ENCODE data around the gene EPS8.
A peak's percentile ranks its signal among the peaks of the same experiment; 100 is the strongest.
"Not testable (repeated sequence)": the region's sequence is repeated elsewhere in the genome, so short reads cannot be mapped to it uniquely, and the experiment has no call there.

EPS8 gene

DNA sequence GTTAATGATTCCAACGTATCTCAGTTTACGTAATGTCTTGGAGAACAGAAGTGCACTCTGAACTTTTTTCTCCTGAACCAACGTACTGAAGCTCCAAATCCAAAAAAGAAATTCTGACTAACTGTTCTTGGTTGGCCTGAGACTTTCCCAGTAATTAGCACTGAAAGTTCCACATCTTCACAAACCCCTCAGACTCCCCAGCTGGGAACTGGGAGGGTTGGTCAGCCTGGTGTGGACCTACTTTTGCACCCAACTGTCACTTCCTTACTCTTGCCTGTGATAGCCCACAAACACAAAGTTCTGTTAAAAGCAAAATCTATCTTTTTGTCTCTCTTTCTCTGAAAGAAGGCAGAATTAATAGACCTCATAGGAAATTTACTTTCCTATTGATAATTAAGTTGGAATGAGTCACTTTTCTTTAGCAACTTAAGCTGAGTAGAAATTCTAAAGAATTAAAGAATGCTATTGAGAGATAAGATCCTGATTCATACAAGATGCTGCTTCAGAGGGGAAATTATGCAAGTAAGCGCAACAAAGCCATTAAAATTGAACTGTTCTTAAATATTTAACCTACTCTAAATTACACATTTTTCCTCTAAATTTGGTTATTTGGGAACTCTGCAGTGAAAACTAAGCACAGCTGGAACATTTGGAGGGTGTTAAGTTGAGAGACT, 155.0 kb downstream of the EPS8 start:
- in situ Hi-C loops (cut with HindIII; ENCODE audit: low pct_ligation_motif_present, low pct_unique_long_range_greater_than_20kb, low sequenced_read_pairs), result no loop called here
- no peak for DNase-seq

DNA sequence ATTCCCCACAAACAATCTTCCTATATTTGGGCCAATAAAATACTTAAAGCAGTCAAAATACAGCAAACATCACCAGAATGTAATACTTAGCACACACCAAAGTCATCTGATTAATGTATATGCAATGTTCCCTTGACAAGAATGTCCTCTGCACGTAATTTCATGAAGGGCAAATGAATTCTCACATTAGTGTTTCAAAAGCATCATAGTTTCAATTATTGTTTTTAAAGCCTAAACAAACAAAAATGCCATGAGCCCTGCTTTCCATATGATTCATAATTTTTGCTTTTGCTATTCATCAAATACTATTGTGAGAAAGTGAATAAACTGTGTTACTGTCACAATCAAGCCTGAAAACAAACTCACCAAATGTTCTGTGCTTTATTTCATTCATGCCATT, 156.0 kb downstream of the EPS8 start:
- no peak for DNase-seq
- in situ Hi-C loops (cut with HindIII; ENCODE audit: low pct_ligation_motif_present, low pct_unique_long_range_greater_than_20kb, low sequenced_read_pairs), result no loop called here

DNA sequence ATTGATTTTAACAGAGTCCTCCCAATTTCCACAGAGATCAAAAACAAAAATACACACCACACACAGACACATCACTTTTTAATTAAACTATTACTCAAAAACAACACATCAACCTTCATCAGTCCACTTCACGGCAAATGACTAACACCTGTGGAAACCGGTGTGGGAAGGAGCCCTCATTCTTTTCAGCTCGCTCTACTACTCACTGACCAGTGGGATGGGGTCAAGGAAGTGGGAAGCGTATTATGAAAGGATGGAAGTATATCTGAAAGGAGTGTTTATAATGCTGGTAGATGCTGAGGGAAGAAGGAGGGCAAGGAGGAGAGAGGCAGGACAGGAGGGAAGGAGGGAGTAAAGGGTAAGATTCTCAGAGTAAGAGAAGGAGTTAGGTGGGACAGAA, 156.5 kb downstream of the EPS8 start:
- in situ Hi-C loops (cut with HindIII; ENCODE audit: low pct_ligation_motif_present, low pct_unique_long_range_greater_than_20kb, low sequenced_read_pairs), result no loop called here

DNA sequence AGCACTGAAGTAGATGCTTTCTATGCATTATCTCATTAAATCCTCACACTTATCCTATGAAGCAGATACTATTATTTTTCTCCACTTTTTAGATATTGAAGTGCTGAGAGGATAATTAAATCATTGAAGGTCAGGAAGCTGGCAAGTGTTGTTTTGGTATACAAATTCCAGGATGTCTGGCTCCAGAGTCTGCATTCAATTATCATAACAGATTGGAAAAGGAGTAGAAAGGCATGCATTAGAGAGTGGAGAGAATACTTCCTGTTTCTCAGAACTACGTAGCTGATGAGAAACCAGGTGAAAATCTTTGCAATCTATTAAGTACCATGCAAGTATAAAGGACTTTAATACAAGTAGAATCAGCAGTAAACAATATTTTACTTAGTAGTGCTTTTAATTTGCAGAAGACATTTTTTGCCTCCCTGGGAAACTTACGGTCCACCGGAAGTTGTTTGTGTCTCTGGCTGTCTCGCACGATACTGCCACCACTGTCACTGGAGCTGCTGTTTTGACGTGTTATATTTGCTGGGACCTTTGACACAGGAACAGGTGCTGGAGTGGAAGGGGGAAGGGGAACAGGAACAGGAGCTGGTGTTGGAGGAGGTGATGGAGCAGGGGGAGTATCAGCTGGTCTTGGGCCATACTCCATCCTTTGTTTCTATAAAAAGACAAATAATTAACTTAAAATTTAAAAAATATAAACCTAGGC, 158.0 kb downstream of the EPS8 start:
- in situ Hi-C loops (cut with HindIII; ENCODE audit: low pct_ligation_motif_present, low pct_unique_long_range_greater_than_20kb, low sequenced_read_pairs), result no loop called here
- no peak for DNase-seq

More for the DNA sequence above, 156.5 kb downstream of the EPS8 start:
- no peak for DNase-seq

DNA sequence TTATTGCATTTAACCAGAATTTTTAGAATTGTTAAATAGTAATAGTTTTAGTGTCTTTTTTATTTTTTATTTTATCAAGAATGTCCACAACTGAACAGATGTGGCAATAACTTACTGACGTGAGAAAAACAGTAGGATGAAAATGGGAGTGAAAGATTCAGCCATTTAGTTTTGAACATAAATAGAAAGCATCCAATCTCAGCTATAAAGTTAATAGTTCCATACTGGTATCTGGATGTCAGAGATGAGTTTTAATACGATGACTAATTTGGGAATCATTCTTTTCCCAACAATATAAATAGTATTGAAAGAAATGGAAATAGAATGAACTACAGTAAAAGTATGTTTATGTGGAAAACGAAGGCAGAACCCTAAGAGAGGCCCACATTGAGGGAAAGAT, 159.4 kb downstream of the EPS8 start:
- in situ Hi-C loops (cut with HindIII; ENCODE audit: low pct_ligation_motif_present, low pct_unique_long_range_greater_than_20kb, low sequenced_read_pairs), result no loop called here
- peak; percentile 12 for DNase-seq

DNA sequence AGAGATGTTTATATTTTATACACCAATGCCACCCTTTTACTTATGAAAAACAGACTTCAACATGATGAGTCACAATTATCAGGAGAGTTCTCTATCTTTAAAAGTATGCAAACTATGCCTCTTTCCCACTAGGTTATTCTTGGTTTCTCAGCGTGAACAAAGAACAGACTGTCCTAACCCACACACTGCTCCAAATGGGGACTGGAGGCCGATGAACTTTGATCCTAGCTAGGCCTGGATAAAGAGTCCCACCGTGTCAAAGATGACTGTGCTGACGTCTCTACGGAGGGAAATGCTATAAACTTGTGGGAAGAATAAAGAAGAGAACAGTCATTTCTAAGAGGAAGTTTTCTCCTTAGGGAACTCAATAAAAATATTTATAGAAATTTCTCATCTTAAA, 160.1 kb downstream of the EPS8 start:
- in situ Hi-C loops (cut with HindIII; ENCODE audit: low pct_ligation_motif_present, low pct_unique_long_range_greater_than_20kb, low sequenced_read_pairs), result no loop called here
- DNase-seq, result peak; percentile 87

DNA sequence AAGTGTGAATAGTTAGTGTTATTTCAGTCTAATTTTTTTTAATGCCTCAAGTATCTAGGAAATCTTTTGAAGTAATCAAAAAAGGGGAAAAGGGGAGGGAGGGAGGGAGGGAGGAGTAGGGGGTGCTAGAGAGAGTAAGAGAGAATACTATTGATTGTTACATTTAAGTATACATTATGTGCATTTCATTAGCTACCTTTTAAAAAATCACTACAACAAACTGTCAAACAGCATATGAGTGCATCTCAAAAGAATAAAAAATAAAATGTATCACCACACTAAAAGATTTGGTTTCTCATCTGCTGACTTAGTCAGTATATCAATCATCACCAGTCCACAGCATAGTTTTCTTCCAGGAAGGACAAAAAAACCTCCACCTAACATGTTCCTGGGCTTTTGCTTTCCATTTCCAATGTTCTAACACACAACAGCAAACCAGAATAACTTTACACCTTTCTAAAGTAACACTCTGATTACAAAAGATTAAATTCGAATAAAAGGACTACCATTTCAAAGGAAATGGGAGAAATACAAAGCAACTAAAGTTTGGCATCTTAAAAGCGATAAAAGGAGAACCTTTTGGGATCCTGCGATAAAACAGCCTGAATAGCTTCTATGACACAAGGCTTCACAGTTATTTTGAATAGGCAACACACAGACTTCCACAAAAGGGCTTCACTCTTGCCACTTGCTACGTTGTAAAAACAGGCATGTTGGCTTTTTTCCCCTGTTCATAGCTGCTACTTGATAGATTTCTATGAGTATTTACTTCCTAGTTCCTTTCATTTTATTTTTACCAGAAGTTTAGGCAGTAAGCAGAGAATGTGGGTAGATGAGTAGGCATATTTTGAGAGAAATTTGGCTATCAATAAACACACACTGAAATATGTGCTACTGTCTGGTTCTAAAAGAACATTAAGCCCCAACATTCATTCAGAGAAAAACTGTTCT, 160.9 kb downstream of the EPS8 start:
- in situ Hi-C loops (cut with HindIII; ENCODE audit: low pct_ligation_motif_present, low pct_unique_long_range_greater_than_20kb, low sequenced_read_pairs), result no loop called here
- peak; percentile 5 for DNase-seq

DNA sequence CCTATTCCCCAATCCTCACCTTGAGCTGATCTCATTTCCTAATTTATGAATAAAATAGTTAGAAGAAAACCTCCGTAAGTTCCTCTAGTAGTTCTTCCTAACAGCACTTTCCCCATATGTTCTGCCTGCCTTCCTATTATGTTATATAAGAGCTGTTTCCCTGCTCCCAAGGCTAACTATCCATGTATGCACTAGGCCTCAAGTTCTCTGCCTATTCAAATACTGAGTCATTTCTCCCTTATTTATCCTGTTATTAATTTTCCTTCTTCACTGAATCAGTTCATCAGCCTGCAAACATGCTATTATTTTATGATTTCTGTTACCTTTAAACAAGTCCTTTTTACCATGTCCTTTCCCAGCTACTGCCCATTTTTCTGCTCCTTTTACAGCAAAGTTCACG, 164.1 kb downstream of the EPS8 start:
- no peak for DNase-seq
- in situ Hi-C loops (cut with HindIII; ENCODE audit: low pct_ligation_motif_present, low pct_unique_long_range_greater_than_20kb, low sequenced_read_pairs), result no loop called here

DNA sequence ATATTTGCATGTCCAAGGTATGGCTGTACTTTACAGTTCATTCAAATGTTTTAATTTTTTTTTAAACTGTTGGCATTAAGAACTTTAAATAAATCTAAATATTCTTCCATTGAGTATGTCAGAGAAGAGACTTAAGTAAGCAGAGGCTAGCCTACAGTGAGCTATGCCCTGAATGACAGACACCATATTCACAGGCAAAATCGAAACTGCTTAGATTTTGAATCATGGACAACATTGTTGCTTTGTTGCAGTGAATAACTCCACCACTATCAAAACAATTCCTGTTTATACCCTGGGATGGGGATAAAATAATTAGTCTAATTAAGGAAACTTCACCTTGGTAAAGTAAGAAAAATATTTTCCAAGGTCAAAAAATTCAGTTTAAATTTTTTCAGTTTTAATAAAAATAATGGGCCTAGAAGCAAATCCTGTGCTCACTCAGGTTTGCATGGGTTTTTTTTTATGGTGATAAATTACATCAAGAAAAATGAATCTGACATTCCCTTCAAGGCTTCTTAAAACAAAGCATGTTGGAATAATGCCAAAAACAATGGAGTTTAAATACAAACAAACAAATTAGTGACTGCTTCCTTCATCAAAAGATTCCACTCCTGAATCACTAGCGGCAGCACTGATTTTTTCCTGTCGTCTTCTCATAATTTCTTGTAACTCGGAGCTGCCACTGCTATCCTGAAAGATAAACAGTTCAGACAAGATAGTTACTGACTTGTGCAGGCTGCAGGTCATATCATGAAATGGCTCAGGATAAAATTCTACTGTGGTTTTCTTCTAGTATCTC, 168.2 kb downstream of the EPS8 start:
- in situ Hi-C loops (cut with HindIII; ENCODE audit: low pct_ligation_motif_present, low pct_unique_long_range_greater_than_20kb, low sequenced_read_pairs), result no loop called here
- DNase-seq, result no peak

DNA sequence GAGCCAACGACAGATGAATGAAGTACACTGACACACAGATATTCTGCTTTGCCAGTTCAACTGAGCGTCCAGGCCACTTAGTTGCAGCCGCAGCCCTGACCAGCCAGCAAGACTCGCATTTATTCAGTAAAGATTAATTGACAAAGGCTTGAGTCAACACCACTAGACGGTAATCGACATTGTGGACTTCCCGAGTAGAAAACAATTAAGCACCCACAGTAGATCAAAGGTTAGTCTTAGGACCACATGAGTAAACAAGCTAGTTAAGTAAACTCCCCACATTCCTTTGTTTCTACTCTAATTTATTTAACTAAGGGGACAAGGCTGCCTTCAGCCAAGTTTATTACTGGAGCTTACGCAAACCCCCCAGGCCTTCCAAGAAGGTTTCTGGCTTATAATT, 172.7 kb downstream of the EPS8 start:
- DNase-seq; in situ Hi-C loops (cut with HindIII; ENCODE audit: low pct_ligation_motif_present, low pct_unique_long_range_greater_than_20kb, low sequenced_read_pairs): not testable (repeated sequence)

DNA sequence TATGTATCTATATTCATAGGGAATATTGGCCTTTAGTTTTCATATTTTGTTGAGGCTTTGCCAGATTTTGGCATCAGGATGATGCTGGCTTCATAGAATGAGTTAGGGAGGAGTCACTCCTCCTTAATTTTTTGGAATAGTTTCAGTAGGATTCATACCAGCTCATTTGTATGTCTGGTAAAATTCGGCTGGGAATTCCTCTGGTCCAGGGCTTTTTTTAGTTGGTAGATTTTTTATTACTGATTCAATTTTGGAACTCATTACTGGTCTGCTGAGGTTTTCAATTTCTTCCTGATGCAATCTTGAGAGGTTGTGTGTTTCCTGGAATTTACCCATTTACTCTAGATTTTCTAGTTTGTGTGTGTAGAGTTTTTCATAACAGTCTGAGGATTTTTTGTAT, 175.2 kb downstream of the EPS8 start:
- no peak for DNase-seq
- in situ Hi-C loops (cut with HindIII; ENCODE audit: low pct_ligation_motif_present, low pct_unique_long_range_greater_than_20kb, low sequenced_read_pairs), result no loop called here

DNA sequence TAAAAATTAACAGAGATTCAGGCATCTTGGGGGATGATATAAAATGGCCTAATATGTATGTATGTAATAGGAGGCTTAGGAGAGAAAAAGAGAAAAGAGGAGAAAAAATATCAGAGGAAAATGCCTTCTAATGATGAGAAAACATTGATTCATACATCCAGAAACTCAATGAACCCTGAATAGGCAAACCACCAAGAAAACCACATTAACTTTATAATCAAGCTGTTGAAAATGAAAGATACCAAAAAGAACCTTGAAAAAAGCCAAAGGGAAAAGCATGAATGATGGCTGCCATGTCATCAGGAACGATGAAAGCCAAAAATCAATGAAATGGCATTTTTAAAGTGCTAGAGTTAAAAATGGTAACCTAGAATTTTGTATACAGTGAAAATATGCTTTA, 180.2 kb downstream of the EPS8 start:
- DNase-seq, result no peak
- in situ Hi-C loops (cut with HindIII; ENCODE audit: low pct_ligation_motif_present, low pct_unique_long_range_greater_than_20kb, low sequenced_read_pairs), result no loop called here

DNA sequence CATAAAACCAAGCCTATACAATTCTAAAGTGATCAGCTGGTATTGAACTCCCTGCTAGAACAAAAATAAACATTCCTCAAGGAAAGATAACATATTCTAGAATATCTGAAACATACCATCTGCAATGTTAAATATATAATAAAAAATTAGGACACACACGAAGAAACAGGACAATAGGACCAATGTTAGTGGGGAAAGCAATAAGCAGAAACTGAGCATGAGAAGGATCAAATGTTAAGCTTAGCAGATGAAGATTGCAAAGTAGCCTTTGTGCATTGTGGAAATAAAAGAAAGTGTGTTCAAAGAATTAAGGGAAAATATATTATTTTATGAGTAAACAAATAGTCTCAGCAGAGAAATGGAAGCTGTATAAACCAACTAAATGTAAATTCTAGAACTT, 180.8 kb downstream of the EPS8 start:
- in situ Hi-C loops (cut with HindIII; ENCODE audit: low pct_ligation_motif_present, low pct_unique_long_range_greater_than_20kb, low sequenced_read_pairs), result no loop called here
- DNase-seq, result no peak

DNA sequence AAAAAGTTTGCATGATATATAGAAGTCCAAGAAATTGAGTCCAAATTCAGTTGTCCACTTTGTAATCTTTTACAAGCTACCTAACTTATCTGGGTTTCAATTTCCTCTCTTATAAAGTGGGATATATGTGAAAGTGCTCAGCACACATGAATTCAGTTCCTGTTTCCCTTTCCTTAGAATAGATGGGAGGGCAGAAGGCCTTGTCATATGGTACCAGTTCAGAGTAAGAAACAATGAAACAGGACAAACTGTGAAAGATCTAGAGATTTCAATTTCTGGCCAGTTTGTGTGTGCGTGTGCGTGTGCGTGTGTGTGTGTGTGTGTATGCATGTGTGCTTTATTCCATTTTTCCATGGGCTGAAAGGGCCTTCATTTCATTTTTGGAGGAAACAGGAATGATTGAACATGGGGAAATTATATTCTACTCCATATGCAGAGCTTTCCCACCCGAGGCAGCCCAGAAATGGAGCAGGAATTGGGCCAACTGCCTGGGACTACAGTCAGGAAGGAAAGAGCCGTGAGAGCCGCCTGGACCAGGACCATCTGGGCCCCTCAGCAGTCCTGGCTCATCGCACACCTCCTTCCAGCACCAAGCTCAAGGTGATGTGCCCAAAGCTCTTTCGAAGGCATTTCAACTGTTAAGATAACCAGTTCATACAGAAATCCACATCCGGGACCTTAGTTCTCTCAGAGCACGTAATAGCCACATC, 183.2 kb downstream of the EPS8 start:
- no peak for DNase-seq
- in situ Hi-C loops (cut with HindIII; ENCODE audit: low pct_ligation_motif_present, low pct_unique_long_range_greater_than_20kb, low sequenced_read_pairs), result no loop called here

DNA sequence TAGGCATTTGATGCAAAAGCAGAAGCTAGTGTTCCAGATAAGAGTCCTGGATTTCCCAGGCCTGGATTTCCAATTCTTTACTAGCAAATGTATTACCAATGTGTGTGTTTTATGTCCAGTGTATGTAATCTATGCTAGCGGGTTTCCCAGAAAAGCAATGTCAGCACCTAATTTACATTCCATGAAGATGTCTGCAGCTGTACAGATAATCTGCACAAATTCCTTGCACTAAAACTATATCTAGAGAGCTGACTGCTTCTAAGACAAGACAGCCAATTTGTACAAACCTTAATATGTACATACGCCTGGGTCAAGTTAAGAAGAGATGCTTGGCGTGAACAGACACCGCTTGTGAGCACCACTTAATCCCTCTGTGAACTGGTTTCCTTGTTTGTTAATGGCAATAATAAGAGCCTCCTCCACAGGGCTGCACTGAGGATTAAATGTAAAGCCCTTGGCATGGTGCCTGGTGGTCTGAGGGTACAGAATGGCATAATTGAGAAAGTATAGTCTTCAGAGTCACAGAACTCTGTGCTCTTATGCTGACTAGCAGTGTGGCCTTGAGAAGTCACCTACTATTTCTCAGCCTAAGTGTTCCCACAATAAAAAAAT, 185.6 kb downstream of the EPS8 start:
- DNase-seq, result no peak
- in situ Hi-C loops (cut with HindIII; ENCODE audit: low pct_ligation_motif_present, low pct_unique_long_range_greater_than_20kb, low sequenced_read_pairs), result no loop called here

DNA sequence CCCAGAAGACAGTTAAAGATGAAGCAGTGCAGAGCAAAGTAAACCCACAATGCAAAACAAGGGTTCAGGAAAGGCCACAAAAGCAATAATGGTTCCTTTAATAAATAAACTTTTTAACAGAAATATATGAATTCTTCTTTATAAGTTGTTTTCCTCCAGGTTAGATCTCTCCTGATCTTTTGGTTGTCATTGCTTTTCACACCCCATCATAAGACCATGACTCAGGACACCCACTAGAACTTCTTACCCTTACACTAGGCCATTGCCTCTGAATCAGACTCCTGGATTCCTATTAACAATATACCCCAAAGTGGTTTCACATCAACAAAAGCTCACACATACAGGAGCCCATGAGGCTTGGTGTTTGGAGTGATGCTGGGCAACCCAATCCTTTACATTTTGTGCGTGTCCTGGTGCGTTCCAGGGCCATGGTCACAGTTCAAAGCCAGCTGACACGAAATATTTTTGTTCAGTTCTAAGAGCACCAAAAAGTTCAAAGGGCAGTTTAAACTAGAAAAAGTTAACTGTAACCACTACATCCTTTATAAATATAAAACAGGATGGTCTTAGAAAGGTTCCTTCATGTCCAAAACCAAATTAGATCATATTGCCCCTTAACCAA, 187.0 kb downstream of the EPS8 start:
- in situ Hi-C loops (cut with HindIII; ENCODE audit: low pct_ligation_motif_present, low pct_unique_long_range_greater_than_20kb, low sequenced_read_pairs), result no loop called here
- DNase-seq, result no peak

DNA sequence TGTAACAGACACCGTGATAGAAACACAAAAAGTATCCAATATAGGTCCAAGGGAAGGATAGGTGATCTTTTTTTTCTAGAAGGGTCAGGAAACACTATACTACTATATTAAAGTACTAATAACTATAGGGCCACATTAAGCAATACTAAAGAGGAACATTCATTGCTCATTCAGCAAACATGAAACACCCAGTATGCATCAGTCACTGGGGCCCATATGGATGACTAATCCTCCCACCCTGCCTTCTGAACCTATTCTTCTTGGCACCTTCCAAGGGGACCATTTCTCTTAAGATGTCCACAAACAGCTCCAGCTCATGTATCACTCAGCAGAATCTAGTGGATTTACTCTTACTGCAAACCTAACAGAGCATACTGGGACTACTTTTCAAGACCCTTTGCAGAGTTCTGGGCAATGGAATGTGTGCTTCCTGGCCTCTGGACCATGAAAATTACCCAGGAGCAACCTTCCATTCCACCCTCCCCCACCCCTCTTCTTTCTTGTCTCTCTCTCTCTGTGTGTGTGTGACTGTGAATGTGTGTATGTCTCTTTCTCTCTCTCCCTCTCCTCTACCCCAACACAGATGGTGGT, 187.9 kb downstream of the EPS8 start:
- DNase-seq, result peak; percentile 24

More for the DNA sequence above, 187.9 kb downstream of the EPS8 start:
- in situ Hi-C loops (cut with HindIII; ENCODE audit: low pct_ligation_motif_present, low pct_unique_long_range_greater_than_20kb, low sequenced_read_pairs), result no loop called here
